ENCODE data around the gene ATAD1.
"Not testable (repeated sequence)": the region's sequence is repeated elsewhere in the genome, so short reads cannot be mapped to it uniquely, and the experiment has no call there.

The ATAD1 gene

GRCh38 chr10:87860816-87861403 lies 42.9 kb upstream of the ATAD1 start:
- peak overlapping the region; percentile 90 for H3K9ac ChIP-seq (ENCODE audit: low read length)
- H3K4me3 ChIP-seq (ENCODE audit: low read length): peak overlapping the region; percentile 76
- H3K27me3 ChIP-seq (ENCODE audit: control insufficient read depth, insufficient read depth, low read length): no peaks in the 10 kb centered on the region
- no peaks in the 10 kb centered on the region for H3K36me3 ChIP-seq (ENCODE audit: control insufficient read depth, insufficient read depth, low read length)
- H3K4me1 ChIP-seq (ENCODE audit: control insufficient read depth, insufficient read depth, low read length): peaks cover 15% of the 10 kb centered on the region
- H3K9me3 ChIP-seq (ENCODE audit: control insufficient read depth, low read length): no peaks in the 10 kb centered on the region

- no peaks in the 10 kb centered on the region for H3K9me3 ChIP-seq (ENCODE audit: control insufficient read depth, low read length)
- H3K27me3 ChIP-seq (ENCODE audit: control insufficient read depth, insufficient read depth, low read length): no peaks in the 10 kb centered on the region
- H3K9ac ChIP-seq (ENCODE audit: low read length): no peak overlapping the region
- no peaks in the 10 kb centered on the region for H3K36me3 ChIP-seq (ENCODE audit: control insufficient read depth, insufficient read depth, low read length)
- H3K4me3 ChIP-seq (ENCODE audit: low read length): no peak overlapping the region
- H3K4me1 ChIP-seq (ENCODE audit: control insufficient read depth, insufficient read depth, low read length): peaks cover 15% of the 10 kb centered on the region
Measured at GRCh38 chr10:87860156-87860795, 42.2 kb upstream of the ATAD1 start.

GRCh38 chr10:87855665-87856064 lies 37.6 kb upstream of the ATAD1 start:
- H3K9me3 ChIP-seq (ENCODE audit: control insufficient read depth, low read length); H3K4me3 ChIP-seq (ENCODE audit: low read length); H3K4me1 ChIP-seq (ENCODE audit: control insufficient read depth, insufficient read depth, low read length); H3K36me3 ChIP-seq (ENCODE audit: control insufficient read depth, insufficient read depth, low read length); H3K9ac ChIP-seq (ENCODE audit: low read length); H3K27me3 ChIP-seq (ENCODE audit: control insufficient read depth, insufficient read depth, low read length): not testable (repeated sequence)

- not testable (repeated sequence) for H3K4me1 ChIP-seq (ENCODE audit: control insufficient read depth, insufficient read depth, low read length); H3K4me3 ChIP-seq (ENCODE audit: low read length); H3K9me3 ChIP-seq (ENCODE audit: control insufficient read depth, low read length); H3K27me3 ChIP-seq (ENCODE audit: control insufficient read depth, insufficient read depth, low read length); H3K9ac ChIP-seq (ENCODE audit: low read length); H3K36me3 ChIP-seq (ENCODE audit: control insufficient read depth, insufficient read depth, low read length)
Measured at GRCh38 chr10:87855247-87855646, 37.2 kb upstream of the ATAD1 start.

GRCh38 chr10:87852089-87852488 lies 34.1 kb upstream of the ATAD1 start:
- Histone ChIP-seq H3K36me3 (ENCODE audit: control insufficient read depth, insufficient read depth, low read length) (no peaks in the 10 kb centered on the region), H3K27me3 (ENCODE audit: control insufficient read depth, insufficient read depth, low read length) (no peaks in the 10 kb centered on the region), H3K9ac (ENCODE audit: low read length) (no peak overlapping the region), H3K9me3 (ENCODE audit: control insufficient read depth, low read length) (no peaks in the 10 kb centered on the region), H3K4me3 (ENCODE audit: low read length) (no peak overlapping the region), H3K4me1 (ENCODE audit: control insufficient read depth, insufficient read depth, low read length) (no peaks in the 10 kb centered on the region)

GRCh38 chr10:87850742-87851205 lies 32.7 kb upstream of the ATAD1 start:
- Histone ChIP-seq H3K27me3 (ENCODE audit: control insufficient read depth, insufficient read depth, low read length) (no peaks in the 10 kb centered on the region), H3K36me3 (ENCODE audit: control insufficient read depth, insufficient read depth, low read length) (no peaks in the 10 kb centered on the region), H3K9me3 (ENCODE audit: control insufficient read depth, low read length) (no peaks in the 10 kb centered on the region), H3K9ac (ENCODE audit: low read length) (no peak overlapping the region), H3K4me1 (ENCODE audit: control insufficient read depth, insufficient read depth, low read length) (no peaks in the 10 kb centered on the region), H3K4me3 (ENCODE audit: low read length) (no peak overlapping the region)

GRCh38 chr10:87849001-87849400 lies 31.0 kb upstream of the ATAD1 start:
- peaks cover 12% of the 10 kb centered on the region for H3K4me1 ChIP-seq (ENCODE audit: control insufficient read depth, insufficient read depth, low read length)
- no peaks in the 10 kb centered on the region for H3K27me3 ChIP-seq (ENCODE audit: control insufficient read depth, insufficient read depth, low read length)
- no peaks in the 10 kb centered on the region for H3K36me3 ChIP-seq (ENCODE audit: control insufficient read depth, insufficient read depth, low read length)
- H3K9me3 ChIP-seq (ENCODE audit: control insufficient read depth, low read length): no peaks in the 10 kb centered on the region
- no peak overlapping the region for H3K4me3 ChIP-seq (ENCODE audit: low read length)
- no peak overlapping the region for H3K9ac ChIP-seq (ENCODE audit: low read length)

- Histone ChIP-seq H3K9me3 (ENCODE audit: control insufficient read depth, low read length) (no peaks in the 10 kb centered on the region), H3K36me3 (ENCODE audit: control insufficient read depth, insufficient read depth, low read length) (no peaks in the 10 kb centered on the region), H3K4me3 (ENCODE audit: low read length) (no peak overlapping the region), H3K27me3 (ENCODE audit: control insufficient read depth, insufficient read depth, low read length) (no peaks in the 10 kb centered on the region), H3K9ac (ENCODE audit: low read length) (no peak overlapping the region), H3K4me1 (ENCODE audit: control insufficient read depth, insufficient read depth, low read length) (peaks cover 26% of the 10 kb centered on the region)
Measured at GRCh38 chr10:87847550-87847949, 29.5 kb upstream of the ATAD1 start.

- H3K9me3 ChIP-seq (ENCODE audit: control insufficient read depth, low read length); H3K9ac ChIP-seq (ENCODE audit: low read length); H3K27me3 ChIP-seq (ENCODE audit: control insufficient read depth, insufficient read depth, low read length); H3K4me3 ChIP-seq (ENCODE audit: low read length); H3K36me3 ChIP-seq (ENCODE audit: control insufficient read depth, insufficient read depth, low read length): not testable (repeated sequence)
- H3K4me1 ChIP-seq (ENCODE audit: control insufficient read depth, insufficient read depth, low read length): peaks cover 32% of the 10 kb centered on the region
Measured at GRCh38 chr10:87846711-87847110, 28.7 kb upstream of the ATAD1 start.

GRCh38 chr10:87846023-87846422 lies 28.0 kb upstream of the ATAD1 start:
- no peaks in the 10 kb centered on the region for H3K36me3 ChIP-seq (ENCODE audit: control insufficient read depth, insufficient read depth, low read length)
- no peaks in the 10 kb centered on the region for H3K27me3 ChIP-seq (ENCODE audit: control insufficient read depth, insufficient read depth, low read length)
- H3K4me1 ChIP-seq (ENCODE audit: control insufficient read depth, insufficient read depth, low read length): peaks cover 34% of the 10 kb centered on the region
- H3K9ac ChIP-seq (ENCODE audit: low read length): no peak overlapping the region
- no peaks in the 10 kb centered on the region for H3K9me3 ChIP-seq (ENCODE audit: control insufficient read depth, low read length)
- no peak overlapping the region for H3K4me3 ChIP-seq (ENCODE audit: low read length)

- H3K4me1 ChIP-seq (ENCODE audit: control insufficient read depth, insufficient read depth, low read length): peaks cover 34% of the 10 kb centered on the region
- no peak overlapping the region for H3K9ac ChIP-seq (ENCODE audit: low read length)
- H3K27me3 ChIP-seq (ENCODE audit: control insufficient read depth, insufficient read depth, low read length): no peaks in the 10 kb centered on the region
- H3K36me3 ChIP-seq (ENCODE audit: control insufficient read depth, insufficient read depth, low read length): no peaks in the 10 kb centered on the region
- H3K4me3 ChIP-seq (ENCODE audit: low read length): no peak overlapping the region
- no peaks in the 10 kb centered on the region for H3K9me3 ChIP-seq (ENCODE audit: control insufficient read depth, low read length)
Measured at GRCh38 chr10:87845624-87845998, 27.6 kb upstream of the ATAD1 start.

- Histone ChIP-seq H3K9me3 (ENCODE audit: control insufficient read depth, low read length) (no peaks in the 10 kb centered on the region), H3K4me1 (ENCODE audit: control insufficient read depth, insufficient read depth, low read length) (peaks cover 34% of the 10 kb centered on the region), H3K9ac (ENCODE audit: low read length) (no peak overlapping the region), H3K4me3 (ENCODE audit: low read length) (no peak overlapping the region), H3K27me3 (ENCODE audit: control insufficient read depth, insufficient read depth, low read length) (no peaks in the 10 kb centered on the region), H3K36me3 (ENCODE audit: control insufficient read depth, insufficient read depth, low read length) (no peaks in the 10 kb centered on the region)
Measured at GRCh38 chr10:87844837-87845623, 27.0 kb upstream of the ATAD1 start.
